DMS53 (cell line): ENCODE results near the gene GON4L.
"Not testable (repeated sequence)": the region's sequence is repeated elsewhere in the genome, so short reads cannot be mapped to it uniquely, and the experiment has no call there.

Experiments
- DNase-seq: peaks from one replicate; lab custom pipeline; 2025; lab: John Stamatoyannopoulos, UW

The GON4L gene

GRCh38 chr1:155856975-155857930, at the start of gene GON4L:
Gene GON4L (minus strand): TSS chr1:155857214. CDS start chr1:155853780, 3,434 bp downstream.
- DNase-seq: peak; percentile 98

- DNase-seq: no peak
Observed at GRCh38 chr1:155904261-155904660, 47.2 kb upstream of the GON4L start.

GRCh38 chr1:155900161-155900560, 43.1 kb upstream of the GON4L start:
- no peak for DNase-seq

GRCh38 chr1:155899683-155900082, 42.7 kb upstream of the GON4L start:
- no peak for DNase-seq

- DNase-seq: no peak
Observed at GRCh38 chr1:155898888-155899287, 41.9 kb upstream of the GON4L start.

GRCh38 chr1:155897746-155898145, 40.7 kb upstream of the GON4L start:
- DNase-seq: no peak

GRCh38 chr1:155896476-155896875, 39.5 kb upstream of the GON4L start:
- not testable (repeated sequence) for DNase-seq

- DNase-seq: not testable (repeated sequence)
Observed at GRCh38 chr1:155895617-155896016, 38.6 kb upstream of the GON4L start.

GRCh38 chr1:155893389-155894142, 36.6 kb upstream of the GON4L start:
- DNase-seq: peak; percentile 75

GRCh38 chr1:155892796-155893195, 35.8 kb upstream of the GON4L start:
- peak; percentile 13 for DNase-seq

- no peak for DNase-seq
Observed at GRCh38 chr1:155890251-155890650, 33.2 kb upstream of the GON4L start.

GRCh38 chr1:155889566-155889965, 32.6 kb upstream of the GON4L start:
- no peak for DNase-seq

- no peak for DNase-seq
Observed at GRCh38 chr1:155888481-155888880, 31.5 kb upstream of the GON4L start.

- DNase-seq: no peak
Observed at GRCh38 chr1:155884982-155885381, 28.0 kb upstream of the GON4L start.

- no peak for DNase-seq
Observed at GRCh38 chr1:155884031-155884960, 27.3 kb upstream of the GON4L start.

- DNase-seq: no peak
Observed at GRCh38 chr1:155882766-155883165, 25.8 kb upstream of the GON4L start.

GRCh38 chr1:155882235-155882634, 25.2 kb upstream of the GON4L start:
- no peak for DNase-seq

- no peak for DNase-seq
Observed at GRCh38 chr1:155880950-155881349, 23.9 kb upstream of the GON4L start.

- DNase-seq: no peak
Observed at GRCh38 chr1:155880251-155880650, 23.2 kb upstream of the GON4L start.

GRCh38 chr1:155877945-155878344, 20.9 kb upstream of the GON4L start:
- DNase-seq: no peak

- no peak for DNase-seq
Observed at GRCh38 chr1:155873860-155874259, 16.8 kb upstream of the GON4L start.

GRCh38 chr1:155872527-155872926, 15.5 kb upstream of the GON4L start:
- DNase-seq: no peak
